Measurements from ENCODE around the gene B9D2. TPM values are rescaled to one million over a fixed set of nuclear protein-coding genes. Genes with fewer than 3 reads are reported as not detected.

Gene B9D2
- total RNA-seq, 1 donor from 2014 or later, result 2.2 TPM

DNA sequence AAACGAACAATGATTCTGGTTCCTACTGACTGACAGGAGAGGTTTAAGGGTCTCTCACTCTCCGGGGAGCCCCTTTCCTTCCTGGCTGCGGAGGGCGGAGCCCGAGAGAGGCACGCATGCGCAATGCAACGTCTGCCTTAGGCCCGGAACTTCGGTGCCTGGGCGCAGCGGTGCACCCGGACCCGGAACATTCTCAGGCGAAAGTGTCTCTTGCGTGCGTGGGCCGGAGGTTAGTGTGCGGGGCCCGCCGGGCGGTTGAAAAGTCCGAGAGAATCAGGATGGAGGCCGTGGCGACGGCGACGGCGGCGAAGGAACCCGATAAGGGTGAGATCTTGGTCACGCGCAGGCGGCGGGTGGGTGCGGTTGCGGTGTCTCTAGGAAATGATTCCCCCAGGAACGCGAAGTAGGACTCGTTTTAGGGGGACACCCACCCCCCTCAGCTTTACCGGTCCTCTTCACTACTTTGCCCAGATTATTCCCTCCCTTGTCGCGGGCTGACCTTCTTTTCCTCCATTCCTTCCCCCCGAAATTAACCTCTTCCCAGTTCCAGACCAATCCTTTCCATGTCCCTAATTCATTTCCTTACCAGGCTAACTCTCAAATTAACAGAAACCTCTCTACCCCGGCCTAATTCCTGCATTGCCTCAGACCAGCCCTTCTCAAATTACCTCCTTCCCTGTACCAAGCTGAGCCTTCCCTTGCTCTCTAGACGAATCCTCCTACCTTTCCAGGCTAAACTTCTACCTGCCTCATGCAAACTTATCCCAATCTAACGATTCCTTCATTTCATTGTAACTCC is 53.7 kb downstream of the B9D2 start, which contains the start of gene CCDC97:
CCDC97 (plus strand) TSS at position 140 of the 799 bp plus-strand sequence; CDS start at position 279, 139 bp downstream.
- DNase-seq (ENCODE audit: low spot score), result peak; percentile 94

DNA sequence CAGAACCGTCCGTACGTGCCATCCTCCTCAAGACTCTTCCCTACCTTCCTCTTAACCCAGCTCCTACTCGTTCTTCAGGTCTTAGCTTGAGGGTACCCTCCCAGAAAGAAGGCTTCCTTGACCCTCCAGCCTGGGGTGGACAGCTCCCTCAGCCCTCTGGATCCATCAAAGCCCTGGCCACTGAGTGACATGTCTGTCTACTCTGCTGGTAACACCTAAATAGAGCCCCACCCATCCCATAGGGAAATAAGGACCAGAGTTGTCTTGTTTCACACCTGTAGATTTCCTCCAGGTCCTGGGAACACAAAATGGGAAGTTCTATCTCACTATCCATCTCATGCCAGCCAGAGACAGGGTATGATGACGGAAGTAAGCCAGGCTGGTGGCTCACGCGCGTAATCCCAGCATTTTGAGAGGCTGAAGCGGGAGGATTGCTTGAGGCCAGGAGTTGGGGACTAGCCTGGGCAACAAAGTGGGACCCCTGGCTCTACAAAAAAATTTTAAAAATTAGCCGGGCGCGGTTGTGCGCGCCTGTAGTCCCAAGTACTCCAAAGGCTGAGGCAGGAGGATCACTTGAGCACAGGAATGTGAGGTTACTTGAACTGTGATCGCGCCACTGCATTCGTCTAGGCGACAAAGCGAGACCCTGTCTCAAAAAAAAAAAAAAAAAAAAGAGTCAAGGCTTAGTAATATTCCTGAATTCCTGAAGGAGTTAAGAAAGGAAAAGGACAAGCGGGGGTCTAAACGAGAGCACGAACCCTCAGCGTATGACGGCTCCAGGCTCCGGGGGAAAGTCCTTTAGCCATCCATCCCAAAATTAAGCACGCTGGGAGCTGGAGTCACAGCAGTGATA is 54.5 kb downstream of the B9D2 start:
- peak; percentile 35 for DNase-seq (ENCODE audit: low spot score)

DNA sequence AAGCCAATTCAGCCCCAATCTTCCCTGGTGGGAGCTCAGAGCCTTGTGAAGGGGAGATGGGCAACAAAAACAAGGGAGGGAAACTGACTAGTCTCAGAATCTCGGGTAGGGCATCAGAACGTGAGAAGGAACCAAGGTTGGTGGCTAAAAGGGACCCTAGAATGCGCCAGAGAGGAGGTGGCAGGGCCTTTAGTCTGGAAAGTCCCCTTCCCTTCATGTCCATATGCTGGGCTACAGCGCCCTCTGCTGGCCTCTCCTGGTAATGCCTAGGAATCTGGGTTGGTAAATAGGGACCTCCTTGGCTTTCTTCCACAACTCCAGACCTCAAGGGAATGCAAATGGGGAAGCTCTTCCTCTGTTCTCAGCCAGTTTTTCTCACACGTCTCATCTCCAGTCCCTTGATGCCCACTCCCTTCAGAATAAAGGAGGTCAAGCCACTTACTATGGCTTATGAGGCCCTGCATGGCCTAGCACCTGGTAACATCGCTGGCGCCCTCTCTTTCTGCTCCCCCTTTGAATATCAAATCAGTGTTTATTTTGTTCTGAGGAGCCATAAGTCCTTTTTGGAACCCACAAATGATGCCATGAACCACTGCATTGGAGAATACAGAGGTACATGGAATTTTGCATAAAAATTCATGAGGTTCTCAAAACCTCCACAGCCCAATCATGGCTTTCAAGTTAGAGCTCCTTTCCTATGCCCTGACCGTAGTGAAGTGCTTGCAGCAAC is 55.3 kb downstream of the B9D2 start:
- DNase-seq (ENCODE audit: low spot score), result peak; percentile 95

DNA sequence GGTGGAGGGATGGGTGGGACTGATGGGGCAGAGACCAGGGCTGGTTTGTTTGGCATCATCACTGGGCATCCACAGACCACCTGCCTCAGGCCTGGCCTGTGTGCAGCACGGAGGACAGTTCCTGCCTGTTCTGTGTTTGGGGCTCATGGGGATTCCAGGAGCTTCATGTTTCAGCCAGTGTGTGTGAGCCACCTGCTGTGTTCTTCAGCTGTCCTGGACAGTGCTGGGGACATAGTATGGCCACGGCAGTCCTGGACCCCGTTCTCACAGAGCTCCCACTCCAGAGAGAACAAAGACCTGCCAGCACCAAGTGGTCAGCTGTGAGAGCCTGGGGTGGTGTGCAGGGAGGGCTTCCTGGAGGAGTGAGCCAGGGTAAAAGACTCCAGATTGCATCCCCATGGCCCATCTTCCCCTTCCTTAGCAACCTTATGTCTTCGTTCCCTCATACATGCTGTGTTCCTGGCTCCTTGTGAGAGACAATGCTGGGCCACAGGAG is 55.9 kb downstream of the B9D2 start:
- DNase-seq (ENCODE audit: low spot score), result no peak

DNA sequence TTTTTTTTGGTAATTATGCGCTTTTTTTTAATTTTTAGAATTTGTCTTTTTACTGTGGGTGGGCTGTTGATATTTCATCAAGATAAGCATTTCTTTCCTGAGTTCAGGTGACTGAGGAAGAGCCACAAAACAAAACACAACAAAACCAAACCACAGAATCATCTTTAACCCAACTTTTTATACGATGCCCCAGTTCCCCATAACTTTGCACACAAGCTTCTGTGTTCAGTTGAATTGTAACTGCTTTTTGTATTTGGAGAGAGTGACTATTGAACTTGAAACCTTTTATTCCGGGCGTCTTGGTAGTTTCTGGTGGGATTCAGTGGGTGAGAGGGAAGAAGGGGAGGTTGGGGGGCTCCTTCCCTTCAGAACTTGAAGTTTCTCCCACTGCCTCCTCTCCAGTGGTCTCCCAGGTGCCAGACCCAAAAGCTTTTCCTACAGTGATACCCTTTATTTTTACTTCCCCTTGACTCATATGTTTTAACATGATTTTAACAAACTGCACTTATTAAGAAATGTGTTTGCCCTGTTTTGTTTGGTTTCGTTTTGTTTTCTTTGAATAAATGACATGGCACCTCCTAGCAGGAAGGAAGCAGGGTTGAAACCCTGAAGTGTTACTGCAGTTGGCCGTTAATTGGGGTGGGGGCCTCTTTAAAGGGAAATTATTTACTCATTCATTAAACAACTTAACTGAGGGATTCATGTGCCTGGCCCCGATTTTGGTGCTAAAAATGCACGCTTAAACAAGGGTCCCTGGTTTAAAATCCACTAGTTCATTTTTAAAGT is 56.7 kb downstream of the B9D2 start:
- DNase-seq (ENCODE audit: low spot score), result no peak

DNA sequence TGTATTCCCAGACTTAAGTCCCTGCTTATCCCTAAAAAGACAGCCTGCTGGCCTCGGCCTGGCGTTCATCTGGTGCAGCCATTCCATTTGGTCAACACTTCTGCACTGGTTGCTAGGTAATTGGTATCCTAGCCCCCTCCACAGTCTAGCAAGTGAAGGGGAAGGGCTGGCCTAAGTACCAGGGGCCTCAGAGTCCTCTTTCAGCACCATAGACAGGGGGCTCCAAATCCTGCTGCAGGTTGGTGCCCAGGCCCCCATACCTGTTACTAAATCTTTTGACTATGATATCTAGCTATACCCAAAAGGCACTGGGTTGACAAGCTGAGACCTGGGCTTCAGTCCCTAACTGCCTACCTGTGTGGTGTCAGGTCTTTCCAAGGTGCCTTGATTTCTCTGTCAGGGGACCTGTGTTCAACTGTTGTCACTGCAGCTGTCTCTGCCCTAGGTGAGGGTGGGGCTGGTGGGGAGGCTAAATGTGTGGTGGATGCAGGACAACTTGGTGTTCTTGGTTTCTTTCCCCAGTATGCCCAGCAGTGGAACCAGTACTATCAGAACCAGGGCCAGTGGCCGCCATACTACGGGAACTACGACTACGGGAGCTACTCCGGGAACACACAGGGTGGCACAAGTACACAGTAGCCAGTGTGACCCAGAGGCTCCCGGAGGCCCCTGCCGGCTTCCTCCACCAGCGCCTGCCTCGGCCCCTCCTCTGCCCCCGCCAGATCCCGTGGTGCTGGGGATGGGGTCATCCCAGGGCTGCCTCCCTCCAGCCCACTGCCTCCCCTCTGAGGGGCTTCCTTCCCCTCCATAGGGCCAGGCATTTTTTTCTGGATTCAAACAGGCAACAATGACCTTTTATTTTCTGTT is 57.8 kb downstream of the B9D2 start:
- no peak for DNase-seq (ENCODE audit: low spot score)

DNA sequence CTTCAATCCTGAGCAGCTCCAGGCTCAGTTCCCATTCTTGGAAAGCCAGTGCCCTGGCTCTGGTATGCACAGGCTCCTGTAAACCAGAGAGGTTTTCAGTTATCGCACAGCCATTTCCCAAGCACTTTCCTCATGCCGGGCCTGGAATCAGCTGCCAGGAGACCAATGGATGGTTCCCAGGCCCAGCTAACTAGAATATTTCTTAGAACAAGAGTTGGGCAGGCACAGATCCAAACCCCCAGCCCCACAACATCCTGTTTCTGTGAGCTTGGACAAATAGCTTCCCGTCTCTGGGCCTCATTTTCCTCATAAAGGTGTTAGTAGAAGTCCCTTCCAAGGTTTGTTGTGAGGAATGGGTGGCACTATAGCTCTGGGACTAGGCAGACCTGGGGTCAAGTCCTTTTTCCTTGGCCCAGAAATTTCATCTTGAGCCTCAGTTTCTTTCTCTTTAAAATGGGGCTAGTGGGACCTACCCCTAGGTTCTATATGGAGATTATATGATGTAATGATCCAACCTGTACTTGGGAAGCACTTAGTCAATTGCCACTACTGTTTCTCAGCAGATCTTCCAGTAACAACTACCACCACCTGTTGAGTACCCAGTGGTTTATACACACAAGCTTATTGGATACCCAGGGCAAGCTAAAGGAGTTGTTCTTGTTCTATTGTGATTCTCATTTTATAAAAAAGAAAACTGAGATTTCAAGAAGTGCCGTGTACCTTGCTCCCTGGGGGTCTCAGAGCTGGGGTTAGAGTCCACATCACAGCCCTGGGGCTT is 59.1 kb downstream of the B9D2 start:
- DNase-seq (ENCODE audit: low spot score), result no peak

Other genes with a start within 250 kb of the B9D2 start
- gene CYP2F1, start 249.7 kb downstream of the B9D2 start, total RNA-seq (ENCODE audit: insufficient read depth, low replicate concordance), result not detected
- 1.2 TPM for gene CYP2S1, start 170.9 kb downstream of the B9D2 start, total RNA-seq (ENCODE audit: insufficient read depth, low replicate concordance)
- 104 TPM for gene AXL, start 144.9 kb downstream of the B9D2 start, total RNA-seq (ENCODE audit: insufficient read depth, low replicate concordance)
- 56.8 TPM for gene HNRNPUL1, start 99.8 kb downstream of the B9D2 start, total RNA-seq (ENCODE audit: insufficient read depth, low replicate concordance)
- gene CCDC97, start 54.0 kb downstream of the B9D2 start, total RNA-seq (ENCODE audit: insufficient read depth, low replicate concordance), result 5.1 TPM
- 13.2 TPM for gene TGFB1, start 10.2 kb downstream of the B9D2 start, total RNA-seq (ENCODE audit: insufficient read depth, low replicate concordance)
- gene TMEM91, start 12.4 kb upstream of the B9D2 start, total RNA-seq (ENCODE audit: insufficient read depth, low replicate concordance), result 32.0 TPM
- 15.9 TPM for gene EXOSC5, start 33.2 kb upstream of the B9D2 start, total RNA-seq (ENCODE audit: insufficient read depth, low replicate concordance)
- 31.1 TPM for gene BCKDHA, start 33.7 kb upstream of the B9D2 start, total RNA-seq (ENCODE audit: insufficient read depth, low replicate concordance)
- gene B3GNT8, start 63.2 kb upstream of the B9D2 start, total RNA-seq (ENCODE audit: insufficient read depth, low replicate concordance), result not detected
- gene DMAC2, start 75.8 kb upstream of the B9D2 start, total RNA-seq (ENCODE audit: insufficient read depth, low replicate concordance), result 20.9 TPM
- gene ERICH4, start 79.0 kb upstream of the B9D2 start, total RNA-seq (ENCODE audit: insufficient read depth, low replicate concordance), result not detected
- not detected for gene CEACAM21, start 212.0 kb upstream of the B9D2 start, total RNA-seq (ENCODE audit: insufficient read depth, low replicate concordance)

Data from umbilical cord (tissue), 2 donors.